ENCODE data around the gene WDR59.

The WDR59 gene

GRCh38 chr16:74896389-74897370, 88.2 kb downstream of the WDR59 start:
- TF ChIP-seq, protein P1, sequence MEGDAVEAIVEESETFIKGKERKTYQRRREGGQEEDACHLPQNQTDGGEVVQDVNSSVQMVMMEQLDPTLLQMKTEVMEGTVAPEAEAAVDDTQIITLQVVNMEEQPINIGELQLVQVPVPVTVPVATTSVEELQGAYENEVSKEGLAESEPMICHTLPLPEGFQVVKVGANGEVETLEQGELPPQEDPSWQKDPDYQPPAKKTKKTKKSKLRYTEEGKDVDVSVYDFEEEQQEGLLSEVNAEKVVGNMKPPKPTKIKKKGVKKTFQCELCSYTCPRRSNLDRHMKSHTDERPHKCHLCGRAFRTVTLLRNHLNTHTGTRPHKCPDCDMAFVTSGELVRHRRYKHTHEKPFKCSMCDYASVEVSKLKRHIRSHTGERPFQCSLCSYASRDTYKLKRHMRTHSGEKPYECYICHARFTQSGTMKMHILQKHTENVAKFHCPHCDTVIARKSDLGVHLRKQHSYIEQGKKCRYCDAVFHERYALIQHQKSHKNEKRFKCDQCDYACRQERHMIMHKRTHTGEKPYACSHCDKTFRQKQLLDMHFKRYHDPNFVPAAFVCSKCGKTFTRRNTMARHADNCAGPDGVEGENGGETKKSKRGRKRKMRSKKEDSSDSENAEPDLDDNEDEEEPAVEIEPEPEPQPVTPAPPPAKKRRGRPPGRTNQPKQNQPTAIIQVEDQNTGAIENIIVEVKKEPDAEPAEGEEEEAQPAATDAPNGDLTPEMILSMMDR (conservative IDR thresholded peaks at IDR 0.05), result no peak

DNA sequence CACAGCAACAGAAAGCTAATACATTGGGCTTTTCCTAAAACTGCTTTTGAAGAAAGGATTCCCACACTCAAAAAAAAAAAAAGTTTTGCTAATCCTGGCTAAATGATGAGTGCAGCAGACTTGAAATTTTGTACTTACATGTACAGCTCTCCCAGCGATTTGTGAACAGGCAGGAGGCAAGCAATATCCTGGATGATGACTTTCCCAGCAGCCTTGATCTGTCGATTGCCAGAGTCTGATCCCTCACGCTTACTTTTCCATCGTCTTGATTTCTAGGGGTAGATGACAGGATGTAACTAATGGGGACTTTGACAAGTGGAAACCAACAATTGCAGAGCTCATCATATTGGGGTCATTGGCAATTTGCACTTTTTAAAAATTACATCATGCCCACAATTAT, 91.4 kb downstream of the WDR59 start:
- TF ChIP-seq, protein P1 (conservative IDR thresholded peaks at IDR 0.05), result no peak
- no peak overlapping the region for H3K27ac ChIP-seq

More at GRCh38 chr16:74896389-74897370, 88.2 kb downstream of the WDR59 start:
- no peak overlapping the region for H3K27ac ChIP-seq

DNA sequence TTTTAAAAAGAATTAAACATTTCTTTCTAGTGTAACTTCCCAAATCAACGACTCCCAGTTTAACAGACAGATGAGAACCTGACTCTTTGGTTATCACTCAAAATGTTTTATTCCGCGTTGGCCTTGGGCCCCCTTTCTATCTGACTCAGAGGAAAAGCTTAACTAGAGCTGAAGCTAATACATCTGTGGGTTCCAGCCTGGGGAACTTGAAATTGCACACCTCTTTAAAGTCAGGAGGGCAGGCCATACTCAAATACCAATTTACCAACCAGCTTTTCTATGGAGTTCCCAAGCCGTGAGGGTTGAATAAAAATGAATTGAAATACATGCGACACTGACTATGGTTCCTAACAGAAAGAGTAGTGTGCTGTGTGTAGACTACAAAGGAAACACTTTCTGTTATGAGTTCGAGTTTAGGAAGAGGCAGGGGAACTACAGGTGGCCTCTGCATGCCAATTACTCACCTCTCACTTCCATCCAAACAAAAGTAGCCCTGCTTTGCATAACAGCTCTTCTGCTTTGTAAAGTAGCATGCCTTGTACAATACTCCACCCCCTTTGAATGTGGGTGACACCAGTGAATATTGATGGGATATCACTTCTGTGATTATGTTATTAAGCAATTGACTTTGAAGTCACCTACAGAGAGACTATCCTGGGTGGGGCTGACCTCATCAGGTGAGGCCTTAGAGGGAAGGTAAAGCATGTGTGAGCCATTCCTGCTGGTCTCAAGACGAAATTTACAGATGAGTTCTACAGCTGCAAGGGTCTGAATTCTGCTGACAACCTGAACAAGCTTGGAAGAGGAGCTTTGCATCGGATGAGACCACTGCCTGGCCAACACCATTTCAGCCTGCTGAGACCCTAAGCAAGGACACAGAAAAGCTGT, 92.1 kb downstream of the WDR59 start:
- H3K27ac ChIP-seq, result no peak overlapping the region
- TF ChIP-seq, protein P1 (conservative IDR thresholded peaks at IDR 0.05), result no peak

- H3K27ac ChIP-seq, result no peak overlapping the region
- TF ChIP-seq, protein P1 (conservative IDR thresholded peaks at IDR 0.05), result no peak
Observed at GRCh38 chr16:74888888-74889287, 96.0 kb downstream of the WDR59 start.

DNA sequence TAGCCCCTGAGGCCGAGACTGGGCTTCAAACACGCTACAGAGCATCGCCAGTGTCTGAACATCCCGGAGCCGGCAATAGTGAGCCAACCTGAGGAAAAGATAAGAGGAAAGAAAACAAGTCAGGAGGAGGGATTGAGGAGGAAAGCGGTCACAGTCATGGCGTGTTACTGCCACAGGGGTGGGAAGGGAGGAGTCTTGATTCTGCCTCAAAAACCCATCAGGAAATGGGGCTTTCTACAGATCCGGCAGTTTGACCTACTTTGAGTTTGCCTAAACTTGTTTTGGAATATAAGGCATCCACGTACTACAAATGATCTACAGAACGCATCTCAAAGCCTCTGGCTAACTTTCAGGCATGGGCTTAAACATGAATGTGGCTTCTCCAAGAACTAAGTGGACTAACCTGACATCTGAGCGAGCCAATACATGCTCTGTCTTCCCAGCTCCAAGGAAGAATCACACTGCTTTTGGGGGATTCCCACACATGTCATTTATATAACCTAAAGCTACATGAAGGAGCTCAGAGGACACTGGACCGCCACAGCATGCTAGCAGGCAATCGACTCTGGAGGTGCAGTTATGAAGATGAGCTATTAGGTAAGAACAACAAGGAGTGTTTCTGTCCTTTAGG, 96.6 kb downstream of the WDR59 start:
- H3K27ac ChIP-seq, result no peak overlapping the region

GRCh38 chr16:74887084-74887483, 97.8 kb downstream of the WDR59 start:
- TF ChIP-seq, protein P1 (conservative IDR thresholded peaks at IDR 0.05), result no peak
- no peak overlapping the region for H3K27ac ChIP-seq

More for the DNA sequence above, 96.6 kb downstream of the WDR59 start:
- TF ChIP-seq, protein P1 (conservative IDR thresholded peaks at IDR 0.05), result no peak
